NT2/D1 (cell line): Measurements from ENCODE around the gene TUSC2.

Experiments used
- SUZ12 ChIP-seq: IDR thresholded peaks from 2 replicates; pipeline ENCODE4 v1.6.1; 2011; ENCODE audit not compliant: insufficient read length, insufficient read depth; ENCODE audit errors: extremely low read depth
- YY1 ChIP-seq: IDR thresholded peaks from 2 replicates; pipeline ENCODE4 v1.6.1; 2011; ENCODE audit not compliant: insufficient read length, insufficient read depth

DNA sequence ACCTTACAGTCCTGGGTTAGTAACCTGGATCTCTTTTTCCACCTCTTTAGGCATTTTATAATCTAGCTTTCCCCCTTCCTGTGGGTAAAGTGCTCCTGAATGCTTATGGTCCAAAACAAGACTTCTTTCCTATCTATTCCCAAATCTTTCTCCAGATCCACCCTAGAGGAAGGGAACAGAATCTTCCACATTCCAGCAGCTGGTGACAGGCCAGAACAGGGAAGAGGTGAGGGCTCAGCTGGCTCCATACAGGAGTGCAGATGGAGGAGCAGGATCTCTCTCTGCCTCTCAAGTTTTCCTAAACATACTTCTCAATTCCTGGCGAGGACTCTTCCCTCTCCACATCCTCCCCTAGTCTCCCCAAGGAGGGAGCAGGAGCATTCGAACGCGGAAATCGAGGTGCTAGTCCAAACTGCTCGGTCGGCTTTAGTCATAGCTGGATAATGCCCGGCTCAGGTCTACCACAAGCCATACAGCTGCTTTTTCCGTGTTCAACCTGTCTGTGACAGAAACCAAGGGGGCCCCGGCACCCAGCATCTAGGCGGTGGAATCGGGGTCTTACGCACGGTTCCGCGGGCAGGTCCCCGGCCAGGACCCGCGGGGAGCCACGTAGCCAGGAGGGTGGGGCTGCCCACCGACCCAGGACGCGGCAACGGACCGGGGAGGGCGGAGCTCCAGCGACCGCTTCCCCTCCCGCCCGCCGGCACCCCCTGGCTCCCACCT is 8.6 kb upstream of the TUSC2 start:
- TF ChIP-seq SUZ12, result no peak
- TF ChIP-seq YY1, result no peak
